Left colon (tissue), 2 donors: ENCODE measurements around the gene LCN12. TPM values are rescaled to one million over a fixed set of nuclear protein-coding genes. Genes with fewer than 3 reads are reported as not detected.
A peak's percentile ranks its signal among the peaks of the same experiment; 100 is the strongest.
"Not testable (repeated sequence)": the region's sequence is repeated elsewhere in the genome, so short reads cannot be mapped to it uniquely, and the experiment has no call there.

Experiments
- ATAC-seq: fragments of 200-7000 bp; cut with Tn5 transposase; one replicate; pipeline ENCODE4 v1.9.1; 2020; ENCODE audit warnings: mild to moderate bottlenecking, moderate library complexity
- DNase-seq, 2 donors: peaks; one replicate each; pipeline ENCODE4 v3.0.0-alpha.2; 2020
- intact Hi-C, 2 donors: fragments of 100-400 bp; cut with DNase I in 1 of 2; cut with micrococcal nuclease in 1 of 2; formaldehyde crosslinking; loops; one replicate each; pipeline versions ENCODE4 v1.11.2 to v1.14.0; 2022; cut with DNase I, micrococcal nuclease
- total RNA-seq, 2 donors: library from RNA; stranded (reverse); fragmentation: NEBNext Ultra II Directional; extraction: Animal tissue kit (Norgen Biotek cat#: 25700); gene quantifications; one replicate each; pipeline ENCODE4 v1.2.1, GENCODE V29; 2021
- donor health status: DM: no; HTN: no; CAD: no.
- donor health status: DM: yes; HTN: yes; CAD: no.

LCN12 gene
- total RNA-seq, 2 donors from 2014 or later, result 8.5 to 10.2 TPM

DNA sequence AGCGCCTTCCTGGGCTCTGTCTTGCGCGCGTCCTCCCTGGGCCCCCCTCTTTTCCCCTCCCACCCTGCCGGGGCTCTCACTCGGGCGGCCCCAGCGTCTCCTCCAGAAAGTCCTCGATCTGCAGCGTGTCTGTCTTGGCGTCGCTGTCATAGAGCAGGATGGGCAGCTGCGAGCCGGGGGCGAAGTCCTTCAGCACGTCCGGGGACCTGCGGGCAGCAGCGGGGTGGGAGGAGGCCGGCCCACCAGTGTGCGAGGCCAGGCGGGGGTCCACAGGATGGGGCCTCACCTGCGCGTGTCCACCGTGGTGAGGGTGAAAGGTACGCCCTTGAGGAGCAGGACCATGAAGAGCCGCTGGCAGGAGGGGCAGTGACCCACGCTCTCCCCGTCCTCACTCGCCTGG lies 43.3 kb downstream of the LCN12 start:
- intact Hi-C loops, result no loop called here
- peak in 1 of 2 donors; percentile 40 for DNase-seq

DNA sequence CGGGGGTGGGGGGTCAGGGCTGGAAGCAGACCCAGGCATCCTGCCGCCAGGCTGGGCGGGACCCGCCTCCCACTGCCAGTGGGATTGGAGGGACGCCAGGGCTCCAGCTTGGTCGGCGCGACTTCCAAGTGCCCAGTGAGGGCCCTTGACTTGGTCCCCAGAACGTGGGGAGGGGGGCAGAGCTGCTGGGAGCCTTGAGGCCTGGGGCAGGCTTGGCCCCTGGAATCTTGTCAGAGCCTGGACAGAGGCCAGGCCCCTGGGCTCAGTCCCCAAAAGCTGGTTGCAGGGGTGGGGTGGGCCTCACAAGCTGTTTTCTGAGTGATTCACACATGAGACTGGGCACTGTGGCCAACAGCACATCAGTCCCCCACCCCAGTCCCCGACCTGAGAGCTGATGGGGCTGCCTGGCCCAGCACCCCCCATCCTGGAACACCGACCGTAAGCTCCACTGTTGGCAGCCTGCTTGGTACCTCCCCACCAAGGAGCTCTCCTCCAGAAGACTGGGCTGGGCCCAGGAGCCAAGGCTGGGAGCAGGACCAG lies 43.8 kb downstream of the LCN12 start:
- ATAC-seq (no peak), DNase-seq (peak in 1 of 2 donors; percentile 49)
- intact Hi-C loops, result no loop called here

More for the DNA sequence above, 43.3 kb downstream of the LCN12 start:
- no peak for ATAC-seq

DNA sequence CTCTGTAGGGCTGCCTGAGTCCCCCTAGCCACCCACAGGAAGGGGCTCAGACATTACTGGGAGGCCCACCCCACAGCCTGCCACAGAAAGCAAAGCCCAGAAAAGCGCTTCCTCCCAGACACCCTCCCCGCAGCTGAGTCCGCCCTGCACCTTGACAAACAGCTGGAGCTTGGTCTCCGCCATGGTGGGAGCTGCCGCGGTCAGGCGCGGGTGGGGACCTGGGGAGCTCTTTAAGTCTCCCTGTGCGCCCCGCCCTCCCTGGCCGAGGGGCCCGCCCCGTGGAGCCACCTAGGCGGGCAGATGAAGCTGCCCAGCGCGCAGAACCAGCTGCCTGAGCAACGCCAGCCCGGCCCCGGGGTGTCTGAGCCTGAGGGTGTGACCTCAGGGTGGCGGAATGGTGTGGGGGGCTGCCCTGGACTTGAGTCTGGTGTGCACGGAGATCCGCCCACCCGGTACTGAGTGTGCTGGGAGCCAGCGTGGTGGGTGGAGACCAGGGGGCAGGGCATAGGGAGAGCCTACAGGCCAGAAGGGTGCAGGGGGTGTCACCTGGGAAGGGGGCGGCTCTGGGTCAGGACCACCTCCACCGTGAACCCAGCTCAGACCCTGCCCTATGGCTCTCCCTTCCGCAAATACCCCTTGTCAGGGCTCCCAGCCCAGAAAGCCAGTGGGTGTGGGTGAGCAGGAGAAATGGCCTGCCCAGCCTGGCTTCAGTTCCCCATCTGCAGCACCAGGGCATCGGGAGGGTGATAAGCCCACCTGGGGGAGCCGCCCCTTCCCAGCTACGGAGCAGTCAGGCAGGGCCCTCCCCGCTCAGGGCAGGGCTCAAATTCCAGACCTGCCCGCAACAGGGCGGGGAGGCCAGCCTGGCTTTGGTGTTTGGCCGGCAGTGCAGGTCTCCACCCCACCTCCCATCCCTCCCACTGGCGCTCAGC lies 44.6 kb downstream of the LCN12 start, which contains the start of gene CLIC3:
TSS of gene CLIC3 (minus strand) at position 208 of the 932 bp plus-strand sequence. CDS start at position 183, 25 bp downstream.
- intact Hi-C loops, result no loop called here
- DNase-seq (peak; percentile 69 to 80), ATAC-seq (peak; percentile 39)

DNA sequence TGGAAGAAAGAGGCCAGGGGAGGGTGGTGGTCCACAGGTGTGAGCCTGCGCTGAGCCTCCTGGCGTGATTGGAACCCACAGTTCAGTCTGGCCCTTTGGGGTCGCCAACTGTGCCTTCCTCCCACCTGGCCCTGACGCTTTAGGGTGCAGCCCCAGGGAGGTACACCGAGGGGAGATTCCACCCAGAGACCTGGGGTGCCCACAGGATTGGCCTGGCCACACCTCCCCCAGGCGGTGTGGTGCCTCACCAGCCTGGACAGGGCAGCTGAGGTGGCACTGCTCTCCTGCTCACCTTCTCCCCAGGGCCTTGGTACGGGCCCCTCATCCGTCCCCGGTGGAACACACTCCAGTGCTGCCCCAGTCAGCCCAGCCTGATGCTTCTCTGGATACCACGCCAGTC lies 45.3 kb downstream of the LCN12 start:
- no peak for ATAC-seq
- intact Hi-C loops, result no loop called here
- DNase-seq, result no peak

DNA sequence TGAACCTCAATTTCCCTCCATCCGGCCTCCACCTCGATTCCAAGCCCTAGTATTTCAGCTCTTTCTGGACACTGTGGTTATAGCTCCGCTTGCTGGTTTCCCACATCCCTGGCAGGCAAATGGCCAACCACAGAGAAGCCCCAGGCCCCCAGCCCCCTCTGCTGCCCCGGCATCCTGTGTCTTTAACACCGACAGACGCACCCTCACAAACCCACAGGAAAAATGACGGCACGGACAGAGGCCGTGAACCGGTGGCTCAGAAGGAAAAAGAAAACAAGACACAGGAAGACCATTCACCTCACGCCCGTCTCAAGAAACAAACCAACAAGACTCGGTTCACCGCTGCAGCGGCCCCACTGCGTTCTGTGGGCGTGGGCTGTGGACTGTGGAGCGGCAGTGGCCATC lies 45.8 kb downstream of the LCN12 start:
- intact Hi-C loops, result no loop called here
- DNase-seq, result peak in 1 of 2 donors; percentile 40
- no peak for ATAC-seq

DNA sequence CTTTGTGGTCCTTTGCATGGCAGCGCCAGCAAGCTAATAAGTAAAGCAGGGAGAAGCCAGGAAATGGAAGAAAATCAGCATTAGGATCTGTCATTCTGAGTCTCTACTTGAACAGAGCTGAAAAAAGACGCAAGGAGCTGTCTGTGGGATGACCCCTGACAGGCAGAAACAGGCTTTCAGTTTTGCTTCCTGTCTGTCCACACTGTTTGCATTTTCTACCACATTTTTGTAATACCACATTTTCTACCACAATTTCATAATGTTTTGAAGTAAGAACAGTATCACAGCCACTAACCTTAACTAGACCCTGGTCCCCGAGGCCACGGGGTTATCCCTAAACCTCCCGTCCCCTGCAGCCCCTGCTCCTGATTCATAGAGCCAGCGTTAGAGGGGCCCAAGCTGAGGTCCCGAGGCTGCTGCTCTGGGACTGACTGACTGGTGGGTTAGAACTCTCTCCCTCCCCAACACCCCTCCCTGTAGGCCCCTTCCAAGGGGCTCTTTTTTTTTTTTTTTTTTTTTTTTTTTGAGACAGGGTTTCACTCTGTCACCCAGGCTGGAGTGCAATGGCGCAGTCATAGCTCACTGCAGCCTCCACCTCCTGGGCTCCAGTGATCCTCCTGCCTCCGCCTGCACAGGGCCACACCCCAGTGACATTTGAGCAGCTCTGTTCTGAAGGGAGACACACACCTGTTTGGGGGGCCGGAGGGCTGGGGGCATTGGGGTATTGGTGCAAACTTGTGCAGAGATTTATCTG lies 48.3 kb downstream of the LCN12 start:
- intact Hi-C loops, result no loop called here
- ATAC-seq (no peak), DNase-seq (no peak)

DNA sequence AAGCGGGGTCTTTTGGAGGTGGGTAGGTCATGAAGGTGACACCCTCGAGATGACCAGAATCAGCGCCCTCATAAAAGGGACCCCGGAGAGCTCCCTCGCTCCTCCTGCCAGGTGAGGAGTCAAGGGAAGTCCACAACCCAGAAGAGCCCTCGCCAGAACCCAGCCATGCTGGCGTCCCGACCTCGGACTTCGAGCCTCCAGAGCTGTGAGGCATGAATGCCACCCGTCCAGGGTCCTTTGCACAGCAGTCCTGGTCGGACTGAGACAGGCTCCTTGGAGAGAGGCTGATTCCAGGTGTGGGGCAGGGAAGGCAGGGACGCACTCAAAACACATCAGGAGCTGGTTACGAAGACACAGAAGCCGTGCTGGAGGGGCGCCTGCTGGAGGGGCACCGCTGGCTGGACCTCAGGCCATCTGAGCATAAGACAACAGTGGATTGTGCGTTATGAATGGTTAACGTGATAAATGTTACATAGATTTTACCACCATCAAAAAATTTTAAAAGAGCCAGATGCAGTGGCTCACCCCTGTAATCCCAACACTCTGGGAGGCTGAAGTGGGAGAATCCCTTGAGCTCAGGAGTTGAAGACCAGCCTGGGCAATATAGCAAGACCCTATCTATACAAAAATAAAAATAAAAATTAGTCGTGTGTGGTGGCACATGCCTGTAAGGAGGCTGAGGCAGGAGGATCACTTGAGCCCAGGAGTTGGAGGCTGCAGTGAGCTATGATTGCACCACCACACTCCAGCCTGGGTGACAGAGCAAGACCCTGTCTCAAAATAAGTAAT lies 50.0 kb downstream of the LCN12 start:
- no peak for ATAC-seq
- DNase-seq, result no peak
- intact Hi-C loops, result no loop called here

DNA sequence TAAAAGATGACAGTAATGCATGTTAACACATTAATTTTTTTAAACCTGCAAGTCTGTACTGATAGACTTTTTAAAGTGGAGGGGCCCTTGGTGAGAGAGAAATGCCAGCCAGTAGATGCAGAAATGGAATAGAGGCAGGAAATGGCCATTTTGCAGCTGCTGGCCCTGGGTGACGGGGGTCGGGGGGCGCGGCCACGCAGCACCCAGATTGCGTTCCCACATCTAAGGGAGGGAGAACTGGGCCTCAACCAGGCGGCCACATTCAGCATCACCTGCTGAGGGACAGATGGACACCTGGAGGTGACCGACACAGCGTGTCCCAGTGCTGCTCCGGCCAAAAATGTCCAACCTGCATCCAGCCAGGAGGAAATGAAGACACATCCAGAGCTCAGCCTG lies 50.6 kb downstream of the LCN12 start:
- intact Hi-C loops, result no loop called here
- ATAC-seq (no peak), DNase-seq (no peak)

DNA sequence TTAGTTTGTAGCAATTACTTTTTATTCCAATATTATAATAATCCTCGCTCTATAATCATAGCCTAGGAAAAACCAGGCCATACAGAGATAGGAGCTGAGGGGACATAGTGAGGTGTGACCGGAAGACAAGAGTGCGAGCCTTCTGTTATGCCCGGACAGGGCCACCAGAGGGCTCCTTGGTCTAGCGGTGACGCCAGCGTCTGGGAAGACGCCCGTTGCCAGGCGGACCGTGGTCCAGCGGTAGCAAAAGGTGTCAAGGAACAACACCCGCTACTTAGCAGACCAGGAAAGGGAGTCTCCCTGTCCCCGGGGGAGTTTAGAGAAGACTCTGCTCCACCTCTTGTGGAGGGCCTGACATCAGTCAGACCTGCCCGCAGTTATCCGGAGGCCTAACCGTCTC lies 52.2 kb downstream of the LCN12 start:
- intact Hi-C loops, ATAC-seq: not testable (repeated sequence)
- peak in 1 of 2 donors; percentile 47 for DNase-seq

Other genes with a start within 250 kb of the LCN12 start
- gene DIPK1B, start 239.7 kb upstream of the LCN12 start, total RNA-seq, result 1 to 10 TPM; 1.3 to 2.1 TPM
- gene LCN10, start 209.3 kb upstream of the LCN12 start, total RNA-seq, result 1 to 10 TPM; 1.2 to 2.4 TPM
- 1 to 10 TPM; 1.0 to 3.6 TPM for gene LCN6, start 203.7 kb upstream of the LCN12 start, total RNA-seq
- gene LCN8, start 194.0 kb upstream of the LCN12 start, total RNA-seq, result under 1 TPM in 1 of 2 donors, not detected in 1; 0.36 TPM
- 10 to 100 TPM in 1 of 2 donors, 1 to 10 TPM in 1; 8.0 to 15.9 TPM for gene LCN15, start 187.8 kb upstream of the LCN12 start, total RNA-seq
- 100 to 1,000 TPM; 239 to 377 TPM for gene TMEM141, start 160.9 kb upstream of the LCN12 start, total RNA-seq
- 10 to 100 TPM; 20.6 to 35.1 TPM for gene CCDC183, start 155.9 kb upstream of the LCN12 start, total RNA-seq
- gene RABL6, start 144.3 kb upstream of the LCN12 start, total RNA-seq, result 100 to 1,000 TPM; 120 to 132 TPM
- 10 to 100 TPM; 10.4 to 11.1 TPM for gene AJM1, start 109.8 kb upstream of the LCN12 start, total RNA-seq
- gene PHPT1, start 102.9 kb upstream of the LCN12 start, total RNA-seq, result 100 to 1,000 TPM; 109 to 154 TPM
- gene MAMDC4, start 99.9 kb upstream of the LCN12 start, total RNA-seq, result 10 to 100 TPM; 19.1 to 20.1 TPM
- 100 to 1,000 TPM; 434 to 466 TPM for gene EDF1, start 86.0 kb upstream of the LCN12 start, total RNA-seq
- gene TRAF2, start 65.8 kb upstream of the LCN12 start, total RNA-seq, result 10 to 100 TPM; 23.7 to 25.3 TPM
- 100 to 1,000 TPM; 167 to 195 TPM for gene FBXW5, start 7.5 kb upstream of the LCN12 start, total RNA-seq
- 1 to 10 TPM; 3.9 to 8.3 TPM for gene C8G, start 7.0 kb upstream of the LCN12 start, total RNA-seq
- gene PTGDS, start 25.2 kb downstream of the LCN12 start, total RNA-seq, result 10 to 100 TPM in 1 of 2 donors, 1 to 10 TPM in 1; 8.7 to 36.9 TPM
- under 1 TPM in 1 of 2 donors, not detected in 1; 0.06 TPM for gene LCNL1, start 30.7 kb downstream of the LCN12 start, total RNA-seq
- gene PAXX, start 40.1 kb downstream of the LCN12 start, total RNA-seq, result 10 to 100 TPM; 33.3 to 41.2 TPM
- gene CLIC3, start 44.3 kb downstream of the LCN12 start, total RNA-seq, result 1 to 10 TPM; 3.2 to 3.8 TPM
- 10 to 100 TPM; 55.5 to 56.0 TPM for gene ABCA2, start 76.0 kb downstream of the LCN12 start, total RNA-seq
- not detected for gene FUT7, start 79.8 kb downstream of the LCN12 start, total RNA-seq
- 100 to 1,000 TPM; 170 to 204 TPM for gene NPDC1, start 93.9 kb downstream of the LCN12 start, total RNA-seq
- gene ENTPD2, start 101.8 kb downstream of the LCN12 start, total RNA-seq, result 10 to 100 TPM; 25.0 to 26.3 TPM
- gene SAPCD2, start 118.3 kb downstream of the LCN12 start, total RNA-seq, result 10 to 100 TPM; 10.3 to 16.8 TPM
- gene UAP1L1, start 125.2 kb downstream of the LCN12 start, total RNA-seq, result 10 to 100 TPM; 13.0 to 18.2 TPM
- gene MAN1B1, start 134.7 kb downstream of the LCN12 start, total RNA-seq, result 10 to 100 TPM; 50.0 to 53.5 TPM
- 10 to 100 TPM; 53.1 to 66.0 TPM for gene DPP7, start 162.5 kb downstream of the LCN12 start, total RNA-seq
- gene GRIN1, start 186.9 kb downstream of the LCN12 start, total RNA-seq, result under 1 TPM; 0.46 to 0.47 TPM
- 10 to 100 TPM; 70.0 to 95.7 TPM for gene LRRC26, start 217.8 kb downstream of the LCN12 start, total RNA-seq
- gene TMEM210, start 219.8 kb downstream of the LCN12 start, total RNA-seq, result under 1 TPM; 0.67 to 0.70 TPM
- gene ANAPC2, start 236.3 kb downstream of the LCN12 start, total RNA-seq, result 10 to 100 TPM; 50.6 to 64.1 TPM
- 10 to 100 TPM; 56.7 to 68.8 TPM for gene SSNA1, start 236.4 kb downstream of the LCN12 start, total RNA-seq
- gene TPRN, start 248.5 kb downstream of the LCN12 start, total RNA-seq, result 100 to 1,000 TPM; 134 to 154 TPM